Sigmoid colon (tissue), 4 donors: ENCODE measurements around the gene NDUFV2.

Source experiments
- POLR2A ChIP-seq, 2 donors: fragments of 450-650 bp; IDR thresholded peaks; one replicate each; pipeline ENCODE4 v1.6.1; 2016; ENCODE audit warnings: antibody characterized with exemption in 2 of 2, mild to moderate bottlenecking in 2 of 2, moderate library complexity in 2 of 2
- POLR2AphosphoS5 ChIP-seq, 4 donors: sonication (generic); formaldehyde crosslinking; IDR thresholded peaks; one replicate each; pipeline ENCODE4 v1.6.1; 2017; ENCODE audit warnings: antibody characterized with exemption in 4 of 4
- TF ChIP-seq, protein P1 (sequence below), 4 experiments: fragments of 450-650 bp in 3 of 4; fragments of 200-600 bp in 1 of 4; IDR thresholded peaks; one replicate each; pipeline ENCODE4 v1.5.1; 2016 to 2019; ENCODE audit warnings: antibody characterized with exemption in 4 of 4, mild to moderate bottlenecking in 3 of 4, moderate library complexity in 2 of 4

DNA sequence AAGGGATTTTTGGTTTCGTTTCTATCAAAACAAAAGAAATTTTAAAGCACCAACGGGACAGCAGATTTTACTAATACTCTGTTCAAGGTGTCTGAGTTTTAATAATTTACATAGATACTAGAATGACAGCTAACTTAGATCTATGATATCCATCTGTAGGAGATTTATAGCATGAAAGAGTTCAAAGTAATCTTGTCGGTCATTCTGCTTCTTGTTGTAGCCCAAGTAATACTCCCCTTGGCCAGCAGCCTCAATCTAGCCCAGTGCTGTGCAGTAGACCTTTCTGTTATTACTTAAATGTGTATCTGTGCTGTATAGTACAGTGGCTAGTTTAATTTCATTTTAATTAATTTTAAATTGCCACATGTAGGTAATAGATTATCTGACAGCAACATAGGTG lies 78.8 kb downstream of the NDUFV2 start:
- no peak for TF ChIP-seq POLR2AphosphoS5 (IDR thresholded peaks at IDR 0.05)
- TF ChIP-seq, protein P1, sequence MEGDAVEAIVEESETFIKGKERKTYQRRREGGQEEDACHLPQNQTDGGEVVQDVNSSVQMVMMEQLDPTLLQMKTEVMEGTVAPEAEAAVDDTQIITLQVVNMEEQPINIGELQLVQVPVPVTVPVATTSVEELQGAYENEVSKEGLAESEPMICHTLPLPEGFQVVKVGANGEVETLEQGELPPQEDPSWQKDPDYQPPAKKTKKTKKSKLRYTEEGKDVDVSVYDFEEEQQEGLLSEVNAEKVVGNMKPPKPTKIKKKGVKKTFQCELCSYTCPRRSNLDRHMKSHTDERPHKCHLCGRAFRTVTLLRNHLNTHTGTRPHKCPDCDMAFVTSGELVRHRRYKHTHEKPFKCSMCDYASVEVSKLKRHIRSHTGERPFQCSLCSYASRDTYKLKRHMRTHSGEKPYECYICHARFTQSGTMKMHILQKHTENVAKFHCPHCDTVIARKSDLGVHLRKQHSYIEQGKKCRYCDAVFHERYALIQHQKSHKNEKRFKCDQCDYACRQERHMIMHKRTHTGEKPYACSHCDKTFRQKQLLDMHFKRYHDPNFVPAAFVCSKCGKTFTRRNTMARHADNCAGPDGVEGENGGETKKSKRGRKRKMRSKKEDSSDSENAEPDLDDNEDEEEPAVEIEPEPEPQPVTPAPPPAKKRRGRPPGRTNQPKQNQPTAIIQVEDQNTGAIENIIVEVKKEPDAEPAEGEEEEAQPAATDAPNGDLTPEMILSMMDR (IDR thresholded peaks at IDR 0.05), result no peak
- no peak for TF ChIP-seq POLR2A (IDR thresholded peaks at IDR 0.05)
